Measurements from ENCODE around the gene TANC1.

- no peak for TF ChIP-seq POLR2A (IDR thresholded peaks at IDR 0.05; ENCODE audit: low read length)
- TF ChIP-seq GATA1 (IDR thresholded peaks at IDR 0.05; ENCODE audit: low read depth, low read length), result no peak
Observed at GRCh38 chr2:158994920-158995676, 26.7 kb downstream of the TANC1 start.

Measured in erythroblast (primary cell).